Testis (tissue), 3 donors: Measurements from ENCODE around the gene ZBTB7B. TPM values are rescaled to one million over a fixed set of nuclear protein-coding genes. Genes with fewer than 3 reads are reported as not detected.

Experiments used
- DNase-seq: peaks from one replicate; pipeline ENCODE4 v3.0.0-alpha.2; 2019
- H3K27ac ChIP-seq, 2 donors: fragments of 200-600 bp; sonication (generic); one replicate each; pipeline ENCODE4 v1.5.1; 2019
- H3K27me3 ChIP-seq: fragments of 200-600 bp; sonication (generic); one replicate; pipeline ENCODE4 v1.5.1; 2019
- H3K36me3 ChIP-seq: fragments of 200-600 bp; sonication (generic); one replicate; pipeline ENCODE4 v1.5.1; 2017; ENCODE audit warnings: low read depth; ENCODE audit errors: missing control alignments
- H3K4me1 ChIP-seq: fragments of 200-600 bp; sonication (generic); one replicate; pipeline ENCODE4 v1.5.1; 2019
- H3K4me3 ChIP-seq, 2 donors: fragments of 200-600 bp; sonication (generic); one replicate each; pipeline ENCODE4 v1.5.1; 2017 to 2019
- H3K9me3 ChIP-seq: fragments of 200-600 bp; sonication (generic); one replicate; pipeline ENCODE4 v1.5.1; 2017
- POLR2A ChIP-seq: fragments of 450-650 bp; IDR thresholded peaks from one replicate; pipeline ENCODE4 v1.6.1; 2017; ENCODE audit warnings: antibody characterized with exemption, mild to moderate bottlenecking, moderate library complexity
- WGBS, 2 donors: methylation state at CpG; one replicate each; pipeline ENCODE4 v1.1.5; 2018; 5-methylcytosine and 5-hydroxymethylcytosine counted together
- intact Hi-C: fragments of 100-400 bp; cut with DNase I; formaldehyde crosslinking; loops from one replicate; pipeline ENCODE4 v1.15.1; 2023; ENCODE audit warnings: low total_unique reads
- polyA plus RNA-seq: library from polyadenylated mRNA; stranded (reverse); fragments of 350-450 nt; fragmentation: Illumina TruSeq; extraction: RNeasy Lipid Tissue Mini Kit (QIAGEN cat#74804); gene quantifications from one replicate; pipeline ENCODE4 v1.2.3, GENCODE V29; 2014; ENCODE audit warnings: low read depth, low replicate concordance; ENCODE audit not compliant: insufficient read depth
- total RNA-seq, 2 donors: library from RNA; depleted of rRNA; stranded (reverse); fragments of >200 nt; gene quantifications; one replicate each; pipeline ENCODE4 v1.2.3, GENCODE V29; 2016
- TF ChIP-seq, protein P1 (sequence below), 3 experiments: fragments of 450-650 bp in 2 of 3; fragments of 200-600 bp in 1 of 3; sonication (generic) in 1 of 3; IDR thresholded peaks; one replicate each; pipeline ENCODE4 v1.5.1; 2016 to 2019; ENCODE audit warnings: antibody characterized with exemption in 3 of 3, mild to moderate bottlenecking in 2 of 3, moderate library complexity in 1 of 3

ZBTB7B gene
- total and polyA plus RNA-seq, 3 donors from 2014 or later = 18.6 to 22.4 (median 21.1) TPM

DNA sequence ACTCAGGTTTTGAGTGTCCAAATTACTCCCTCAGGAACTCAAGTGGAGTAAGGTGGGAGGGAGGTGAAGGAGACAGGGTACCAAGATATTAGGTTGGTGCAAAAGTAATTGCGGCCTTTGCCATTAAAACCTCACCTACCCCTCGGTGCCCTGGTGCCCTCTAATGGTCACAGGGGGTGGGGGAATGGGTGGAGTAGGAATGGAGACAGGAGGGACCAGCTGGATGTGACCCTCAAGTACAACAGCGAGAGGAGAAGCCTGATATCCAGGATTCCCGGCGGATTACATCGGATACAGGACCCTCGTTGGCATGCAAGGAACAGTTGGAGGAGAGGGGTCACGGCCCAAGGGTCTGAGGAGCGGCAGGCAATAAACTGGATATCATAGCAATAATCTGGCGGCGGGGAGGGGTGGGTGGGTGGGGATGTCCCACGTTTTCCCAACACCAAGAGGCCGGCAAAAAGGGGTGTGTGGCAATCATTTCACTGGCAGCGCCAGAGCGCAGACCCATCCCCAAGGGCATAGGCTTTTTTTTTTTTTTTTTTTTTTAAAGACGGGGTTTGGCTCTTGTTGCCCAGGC lies 4.3 kb upstream of the ZBTB7B start:
- Histone ChIP-seq H3K27ac (no peak overlapping the region), H3K4me3 (no peak overlapping the region), H3K4me1 (peaks cover 15% of the 10 kb centered on the region), H3K27me3 (no peaks in the 10 kb centered on the region), H3K9me3 (no peaks in the 10 kb centered on the region), H3K36me3 (no peaks in the 10 kb centered on the region)
- 50 to 70% methylated on average over 16 of the region's 16 CpGs for WGBS, 2 donors
- DNase-seq = no peak
- intact Hi-C loops = no loop called here
- TF ChIP-seq, protein P1, sequence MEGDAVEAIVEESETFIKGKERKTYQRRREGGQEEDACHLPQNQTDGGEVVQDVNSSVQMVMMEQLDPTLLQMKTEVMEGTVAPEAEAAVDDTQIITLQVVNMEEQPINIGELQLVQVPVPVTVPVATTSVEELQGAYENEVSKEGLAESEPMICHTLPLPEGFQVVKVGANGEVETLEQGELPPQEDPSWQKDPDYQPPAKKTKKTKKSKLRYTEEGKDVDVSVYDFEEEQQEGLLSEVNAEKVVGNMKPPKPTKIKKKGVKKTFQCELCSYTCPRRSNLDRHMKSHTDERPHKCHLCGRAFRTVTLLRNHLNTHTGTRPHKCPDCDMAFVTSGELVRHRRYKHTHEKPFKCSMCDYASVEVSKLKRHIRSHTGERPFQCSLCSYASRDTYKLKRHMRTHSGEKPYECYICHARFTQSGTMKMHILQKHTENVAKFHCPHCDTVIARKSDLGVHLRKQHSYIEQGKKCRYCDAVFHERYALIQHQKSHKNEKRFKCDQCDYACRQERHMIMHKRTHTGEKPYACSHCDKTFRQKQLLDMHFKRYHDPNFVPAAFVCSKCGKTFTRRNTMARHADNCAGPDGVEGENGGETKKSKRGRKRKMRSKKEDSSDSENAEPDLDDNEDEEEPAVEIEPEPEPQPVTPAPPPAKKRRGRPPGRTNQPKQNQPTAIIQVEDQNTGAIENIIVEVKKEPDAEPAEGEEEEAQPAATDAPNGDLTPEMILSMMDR (IDR thresholded peaks at IDR 0.05) = no peak
- TF ChIP-seq POLR2A = no peak

DNA sequence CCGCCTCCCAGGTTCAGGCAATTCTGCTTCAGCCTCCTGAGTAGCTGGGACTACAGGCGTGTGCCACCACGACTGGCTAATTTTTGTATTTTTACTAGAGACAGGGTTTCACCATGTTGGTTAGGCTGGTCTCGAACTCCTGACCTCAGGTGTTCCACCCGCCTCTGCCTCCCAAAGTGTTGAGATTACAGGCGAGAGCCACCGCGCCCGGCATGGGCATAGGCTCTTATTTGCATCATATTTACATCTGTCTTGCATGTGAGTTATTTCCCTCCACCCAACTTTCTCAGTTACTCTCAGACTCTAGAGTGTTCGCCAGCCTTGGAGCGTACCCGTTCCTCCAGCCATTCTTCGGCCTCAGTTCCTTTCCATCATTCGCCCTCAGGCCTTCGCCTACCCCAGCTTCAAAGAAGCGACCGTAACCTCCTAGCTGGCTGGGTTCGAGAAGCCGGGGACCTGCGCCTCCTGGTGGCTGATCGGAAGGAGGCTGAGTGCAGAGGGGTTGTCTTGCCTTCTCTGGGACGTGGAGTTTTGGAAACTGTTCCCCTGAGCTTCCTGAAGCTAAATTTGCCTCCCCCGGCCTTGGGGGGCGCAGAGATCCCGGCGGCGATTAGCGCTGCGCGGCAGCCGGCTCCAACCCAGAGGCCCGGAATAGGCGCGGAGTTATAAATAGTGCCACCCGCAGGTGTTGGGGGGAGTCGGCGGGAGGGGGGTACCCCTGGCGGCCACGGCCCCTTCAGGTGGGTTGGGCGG lies 3.6 kb upstream of the ZBTB7B start:
- Histone ChIP-seq H3K4me1 (peaks cover 16% of the 10 kb centered on the region), H3K9me3 (no peaks in the 10 kb centered on the region), H3K4me3 (peak overlapping the region; percentile 77 to 84), H3K27ac (peak overlapping the region; percentile 98), H3K27me3 (no peaks in the 10 kb centered on the region), H3K36me3 (no peaks in the 10 kb centered on the region)
- peak; percentile 70 for DNase-seq
- WGBS, 2 donors = 10 to 11% methylated on average over 36 to 40 of the region's 40 CpGs
- intact Hi-C loops = no loop called here
- TF ChIP-seq, protein P1 (IDR thresholded peaks at IDR 0.05) = peak; percentile 64 to 86 (median 83)
- no peak for TF ChIP-seq POLR2A

DNA sequence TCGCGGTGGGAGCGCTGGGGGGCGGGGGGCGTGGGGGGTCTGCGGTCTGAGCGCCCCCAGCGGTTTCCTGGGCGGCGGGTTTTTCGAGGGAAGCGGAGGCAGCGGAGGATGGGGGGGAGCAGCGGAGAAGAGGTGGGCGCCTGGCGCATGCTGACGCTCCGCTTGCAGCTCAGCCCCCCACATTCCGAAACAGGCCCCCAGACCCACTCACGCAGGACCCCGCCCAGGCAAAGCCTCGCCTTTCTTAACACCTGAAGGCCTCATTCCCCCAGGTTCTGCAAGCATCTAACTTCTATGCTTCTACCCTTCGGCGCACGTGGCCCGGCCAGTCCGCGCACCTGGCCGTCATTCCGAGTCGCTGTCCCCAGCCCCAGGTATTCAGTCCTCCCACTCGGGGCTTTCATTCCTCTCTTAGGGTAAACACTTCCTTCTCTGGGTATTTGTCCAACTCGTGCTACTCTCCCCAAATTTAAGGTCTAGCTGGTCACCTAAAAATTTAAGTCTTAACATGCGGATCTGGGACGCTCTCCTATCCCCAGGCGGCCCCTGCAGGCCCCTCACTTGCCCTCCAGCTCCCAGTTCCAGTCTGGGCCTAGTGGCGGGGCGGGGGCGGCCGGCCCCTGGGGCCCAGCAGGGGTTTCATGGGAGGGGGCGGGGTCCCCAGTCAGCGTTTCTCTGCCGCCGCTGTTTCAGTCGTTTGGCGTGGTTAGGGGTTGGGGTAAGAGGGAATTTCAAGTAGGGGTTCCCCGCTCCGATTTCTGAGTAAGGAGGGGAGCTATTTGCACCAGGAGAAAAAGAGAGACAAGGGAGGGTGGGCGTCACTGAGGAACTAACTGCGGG lies 2.8 kb upstream of the ZBTB7B start:
- 0 to 1% methylated on average over 22 to 50 of the region's 50 CpGs for WGBS, 2 donors
- DNase-seq = peak; percentile 53
- Histone ChIP-seq H3K27ac (peak overlapping the region; percentile 98), H3K9me3 (no peaks in the 10 kb centered on the region), H3K4me3 (peak overlapping the region; percentile 77 to 84), H3K4me1 (peaks cover 24% of the 10 kb centered on the region), H3K27me3 (no peaks in the 10 kb centered on the region), H3K36me3 (no peaks in the 10 kb centered on the region)
- intact Hi-C loops = no loop called here
- TF ChIP-seq, protein P1 (IDR thresholded peaks at IDR 0.05) = no peak
- no peak for TF ChIP-seq POLR2A

DNA sequence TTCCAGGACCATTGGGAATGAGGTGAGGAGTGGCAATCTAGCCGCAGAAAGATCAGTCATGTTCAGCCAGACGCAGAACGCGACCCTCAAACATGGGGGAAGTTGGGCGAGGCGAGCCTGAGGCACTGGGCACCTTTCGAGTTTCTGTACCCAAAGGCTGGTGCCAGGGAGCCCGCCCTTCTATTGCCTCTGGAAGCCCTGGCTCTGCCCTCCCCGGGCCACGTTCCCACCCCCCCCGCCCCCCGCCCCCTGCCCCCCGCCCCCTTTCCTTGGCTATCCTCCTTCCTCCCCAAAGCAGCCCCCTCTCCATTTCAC lies 2.2 kb upstream of the ZBTB7B start:
- Histone ChIP-seq H3K4me3 (peak overlapping the region; percentile 77 to 84), H3K9me3 (no peaks in the 10 kb centered on the region), H3K27ac (peak overlapping the region; percentile 98), H3K4me1 (peaks cover 30% of the 10 kb centered on the region), H3K27me3 (no peaks in the 10 kb centered on the region), H3K36me3 (no peaks in the 10 kb centered on the region)
- 0 to 1% methylated on average over 9 to 13 of the region's 13 CpGs for WGBS, 2 donors
- no peak for TF ChIP-seq POLR2A
- TF ChIP-seq, protein P1 (IDR thresholded peaks at IDR 0.05) = no peak
- intact Hi-C loops = no loop called here
- DNase-seq = peak; percentile 50
